Measurements from ENCODE around the gene PNPLA8.
"Not testable (repeated sequence)": the region's sequence is repeated elsewhere in the genome, so short reads cannot be mapped to it uniquely, and the experiment has no call there.

Gene PNPLA8

GRCh38 chr7:108529341-108529740 is 3.4 kb upstream of the PNPLA8 start:
- DNase-seq = no peak

DNA sequence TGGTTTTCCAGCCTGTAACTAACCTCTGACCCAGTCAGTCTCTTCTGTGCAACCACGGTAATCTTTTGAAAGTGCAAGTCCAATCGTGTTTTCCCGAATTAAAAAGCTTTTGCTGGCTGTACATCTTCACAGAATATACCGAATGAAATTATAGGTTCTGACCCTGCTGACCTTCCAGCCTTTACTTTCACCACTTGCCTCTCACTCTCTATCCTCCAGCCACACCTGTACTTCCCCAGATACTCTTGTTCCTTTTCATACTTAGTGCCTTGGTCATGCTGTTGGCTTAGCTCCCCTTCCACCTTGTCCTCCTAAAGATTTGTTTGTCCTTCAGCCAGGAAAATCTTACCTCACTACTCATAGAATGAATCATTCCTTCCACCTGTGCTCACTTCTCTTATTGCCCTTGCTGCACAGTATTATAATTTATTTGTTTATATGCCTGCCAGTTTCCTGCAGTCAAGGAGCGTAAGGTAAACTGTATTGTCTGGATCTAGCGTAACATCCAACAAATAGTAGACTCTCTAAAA is 2.3 kb upstream of the PNPLA8 start:
- no peak for DNase-seq

DNA sequence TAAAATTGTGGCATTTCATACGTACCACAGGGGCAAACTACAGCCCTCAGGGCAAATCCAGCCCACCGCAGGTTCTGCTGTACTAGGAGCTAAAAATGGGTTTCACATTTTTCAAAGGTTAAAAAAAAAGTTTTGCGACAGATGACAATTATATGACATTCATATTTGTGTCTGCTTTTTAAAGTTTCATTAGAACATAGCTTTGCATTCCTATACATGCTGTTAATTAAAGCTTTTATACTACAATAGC is 758 bp upstream of the PNPLA8 start:
- no peak for DNase-seq

DNA sequence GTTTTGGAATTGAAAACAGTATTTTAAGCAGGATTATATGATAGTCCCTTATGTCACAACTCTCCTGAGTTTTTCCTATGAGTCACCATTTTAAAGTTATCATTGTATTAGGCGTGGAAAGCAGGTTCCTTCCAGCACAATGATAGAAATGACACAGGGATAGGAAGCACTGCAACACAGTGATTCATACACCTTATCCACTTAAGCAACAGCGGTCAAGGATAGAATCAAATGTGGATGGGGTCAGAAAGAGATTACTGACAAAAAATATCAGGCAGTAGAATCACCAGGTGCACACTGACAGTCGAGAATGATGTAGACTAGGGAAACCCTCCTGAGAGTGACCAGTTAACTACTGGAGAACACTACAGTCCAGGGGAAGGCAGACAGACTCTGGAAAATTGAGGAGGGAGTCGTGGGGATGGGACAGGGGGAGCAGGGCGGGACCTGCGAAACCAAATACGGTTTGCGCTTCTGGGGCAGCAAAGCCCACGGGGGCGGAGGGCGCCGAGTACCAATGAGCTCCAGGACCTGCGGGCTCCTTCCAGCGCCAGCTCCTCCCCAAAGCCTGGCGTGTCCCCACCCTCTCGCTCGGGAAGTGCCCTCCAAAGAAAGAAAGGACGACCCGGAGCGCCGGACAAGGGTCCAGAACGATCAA is 479 bp downstream of the PNPLA8 start:
- DNase-seq = no peak

DNA sequence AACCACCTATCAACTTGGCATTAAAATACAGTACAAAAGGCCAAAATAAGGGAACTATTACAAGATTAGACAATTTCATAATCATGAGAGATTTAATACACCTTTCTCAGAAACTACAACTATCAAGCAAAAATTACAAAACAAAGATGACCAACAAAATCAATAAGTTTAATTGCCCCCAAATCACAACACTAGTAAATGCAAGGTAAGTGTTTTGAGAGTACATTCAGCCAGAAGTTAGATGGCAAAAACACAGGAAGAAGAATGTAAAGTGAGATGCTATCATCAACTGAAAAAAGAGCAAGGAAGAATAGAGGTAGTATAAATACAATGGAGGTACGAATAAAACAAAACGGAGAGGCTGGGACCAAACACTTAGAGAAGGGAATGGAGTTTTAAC is 3.2 kb downstream of the PNPLA8 start:
- no peak for DNase-seq

DNA sequence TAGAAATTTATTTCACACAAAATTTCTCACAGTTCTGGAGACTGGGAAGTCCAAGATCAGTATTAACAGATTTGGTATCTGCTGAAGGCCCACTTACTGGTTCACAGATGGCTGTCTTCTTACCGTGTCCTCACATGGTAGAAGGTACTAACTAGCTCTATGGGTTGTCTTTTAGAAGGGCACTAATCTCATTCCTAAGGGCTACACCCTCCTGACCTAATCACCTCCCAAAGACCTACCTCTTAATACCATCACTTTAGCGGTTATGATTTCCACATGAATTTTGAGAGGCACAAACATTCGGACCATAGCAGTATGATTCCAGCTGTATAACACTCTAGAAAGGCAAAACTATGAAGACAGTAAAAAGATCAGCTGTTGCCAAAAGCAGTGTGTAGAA is 8.0 kb downstream of the PNPLA8 start:
- no peak for DNase-seq

DNA sequence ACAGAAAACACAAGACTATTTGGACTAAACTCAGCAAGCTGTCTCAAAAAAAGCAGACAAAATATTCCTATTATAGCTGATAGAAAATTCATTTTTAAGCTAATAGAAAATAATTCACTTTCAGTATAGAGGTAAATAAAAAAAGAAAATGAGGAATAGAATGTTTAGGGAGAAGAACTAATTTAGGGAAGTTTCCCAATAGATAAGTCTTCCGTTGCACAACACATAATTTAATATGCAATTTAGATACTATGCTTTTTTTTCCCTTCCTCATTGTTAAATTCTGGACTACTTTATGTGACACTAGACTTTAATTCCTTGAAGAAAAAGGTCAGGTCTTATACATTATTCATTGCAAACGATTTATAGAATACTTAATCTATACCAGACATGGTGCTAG is 10.3 kb downstream of the PNPLA8 start:
- DNase-seq = no peak

GRCh38 chr7:108515013-108515412 is 10.9 kb downstream of the PNPLA8 start:
- no peak for DNase-seq

DNA sequence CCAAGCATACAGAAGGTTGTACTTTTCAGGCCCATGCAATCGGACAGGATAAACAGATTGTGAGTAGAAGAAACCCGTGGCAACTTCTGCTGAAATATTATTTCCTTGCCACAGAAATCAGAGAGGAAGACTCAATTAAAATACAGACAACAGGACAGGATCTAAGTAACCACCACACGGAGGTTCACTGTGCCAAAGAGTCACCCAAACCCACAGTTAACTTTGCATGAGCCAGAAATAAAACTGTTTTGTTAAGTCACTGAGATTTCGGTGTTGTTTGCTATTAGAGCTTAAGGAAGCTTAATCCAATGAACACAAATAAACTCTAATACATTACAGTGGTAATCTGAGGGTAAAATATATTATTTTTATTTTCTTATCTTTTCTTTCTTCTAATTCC is 14.0 kb downstream of the PNPLA8 start:
- no peak for DNase-seq

DNA sequence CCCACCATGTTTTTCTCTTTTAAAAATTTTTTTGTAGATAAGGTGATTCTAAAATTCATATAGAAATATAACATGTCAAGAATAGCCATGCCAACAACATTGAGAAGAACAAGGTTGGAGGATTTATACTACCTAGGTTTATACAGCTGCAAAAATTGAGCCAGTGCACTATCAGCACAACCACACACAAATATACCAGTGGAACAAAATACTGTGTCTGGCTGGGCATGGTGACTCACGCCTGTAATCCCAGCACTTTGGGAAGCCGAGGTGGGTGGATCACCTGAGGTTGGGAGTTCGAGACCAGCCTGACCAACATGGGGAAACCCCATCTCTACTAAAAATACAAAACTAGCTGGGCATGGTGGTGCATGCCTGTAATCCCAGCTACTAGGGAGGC is 21.4 kb downstream of the PNPLA8 start:
- DNase-seq = not testable (repeated sequence)

GRCh38 chr7:108503112-108504026 is 22.6 kb downstream of the PNPLA8 start:
- no peak for DNase-seq

- no peak for DNase-seq
Observed at GRCh38 chr7:108499566-108499965, 26.4 kb downstream of the PNPLA8 start.

DNA sequence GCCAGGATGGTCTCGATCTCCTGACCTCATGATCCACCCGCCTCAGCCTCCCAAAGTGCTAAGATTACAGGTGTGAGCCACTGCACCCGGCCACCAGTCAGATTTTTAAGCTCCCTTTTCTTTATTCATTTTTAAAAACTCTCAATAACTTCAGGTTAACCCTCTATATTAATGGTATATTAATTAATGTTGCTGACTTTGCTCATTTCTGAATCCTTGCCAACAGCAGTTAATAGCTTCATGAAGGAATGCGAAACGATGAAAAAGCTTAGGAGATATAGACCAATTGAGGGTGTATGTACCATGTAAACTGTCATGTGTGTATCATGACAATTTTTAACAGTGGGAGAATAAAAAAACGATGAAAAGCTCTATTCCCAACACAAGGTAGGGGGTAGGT is 27.5 kb downstream of the PNPLA8 start:
- DNase-seq = no peak

DNA sequence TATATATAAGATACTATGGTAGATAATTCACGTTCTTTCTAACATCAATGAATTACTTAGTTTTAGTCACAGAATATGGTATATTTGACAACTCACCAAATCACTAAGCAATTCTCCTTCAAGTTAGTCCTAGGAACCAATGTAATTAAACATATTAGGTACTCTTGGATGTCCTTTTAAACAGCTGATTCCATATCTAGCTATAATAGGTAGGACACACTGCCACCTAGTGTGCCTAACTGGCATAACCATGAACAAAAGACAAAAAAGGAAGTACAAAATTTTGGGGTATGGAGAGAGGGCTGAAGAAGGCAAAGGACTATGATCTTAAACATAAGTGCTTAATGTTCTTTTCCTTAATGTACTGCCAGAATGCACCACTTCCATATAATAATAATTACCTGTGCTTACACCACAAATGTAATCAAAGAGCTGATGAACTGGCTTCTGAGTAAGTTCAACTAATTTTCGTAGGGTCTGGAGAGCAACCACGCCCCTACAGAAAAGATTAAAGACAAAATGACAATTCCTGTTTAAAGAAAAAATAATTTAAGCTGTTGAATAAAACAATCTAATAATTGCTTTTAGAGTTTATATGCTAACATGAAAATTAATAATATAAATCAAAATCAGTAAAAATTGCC is 28.7 kb downstream of the PNPLA8 start:
- peak; percentile 38 for DNase-seq

- DNase-seq = no peak
Observed at GRCh38 chr7:108492742-108493141, 33.2 kb downstream of the PNPLA8 start.

DNA sequence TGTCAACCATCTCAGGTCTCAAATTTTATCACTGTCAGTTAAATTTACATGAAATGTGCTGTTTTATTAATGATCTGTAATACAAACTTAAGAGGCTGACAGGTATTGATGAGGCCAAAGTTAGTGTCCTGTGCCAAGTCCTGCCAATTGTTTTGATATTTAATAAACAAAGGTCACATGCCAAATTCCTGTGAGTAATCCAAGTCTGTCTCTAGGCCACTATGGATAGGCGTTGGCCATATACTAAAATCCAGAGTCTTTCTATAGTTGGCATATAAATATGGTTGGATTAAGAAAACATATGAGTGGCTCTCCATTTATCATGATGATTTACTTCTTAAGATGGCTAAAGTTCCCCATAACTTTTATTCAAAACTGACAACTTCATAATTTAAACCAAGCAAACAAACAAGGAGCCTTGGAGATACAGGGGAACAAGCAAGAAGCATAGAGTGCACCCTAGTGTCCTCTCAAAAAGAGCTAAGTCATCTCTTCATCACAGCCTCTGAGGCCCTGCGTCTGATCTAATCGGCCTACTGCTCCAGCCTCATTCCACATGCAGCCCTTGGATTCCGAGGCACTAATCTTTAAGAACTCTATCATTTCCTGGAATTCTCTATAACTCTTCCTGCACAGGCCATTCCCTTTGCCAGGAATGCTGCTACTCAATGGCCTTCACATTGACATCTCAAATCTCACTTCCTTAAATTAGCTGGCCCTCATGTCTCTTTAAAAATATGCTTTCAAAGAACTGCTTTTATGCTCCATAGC is 37.0 kb downstream of the PNPLA8 start:
- DNase-seq = no peak

GRCh38 chr7:108487646-108488045 is 38.3 kb downstream of the PNPLA8 start:
- DNase-seq = no peak

DNA sequence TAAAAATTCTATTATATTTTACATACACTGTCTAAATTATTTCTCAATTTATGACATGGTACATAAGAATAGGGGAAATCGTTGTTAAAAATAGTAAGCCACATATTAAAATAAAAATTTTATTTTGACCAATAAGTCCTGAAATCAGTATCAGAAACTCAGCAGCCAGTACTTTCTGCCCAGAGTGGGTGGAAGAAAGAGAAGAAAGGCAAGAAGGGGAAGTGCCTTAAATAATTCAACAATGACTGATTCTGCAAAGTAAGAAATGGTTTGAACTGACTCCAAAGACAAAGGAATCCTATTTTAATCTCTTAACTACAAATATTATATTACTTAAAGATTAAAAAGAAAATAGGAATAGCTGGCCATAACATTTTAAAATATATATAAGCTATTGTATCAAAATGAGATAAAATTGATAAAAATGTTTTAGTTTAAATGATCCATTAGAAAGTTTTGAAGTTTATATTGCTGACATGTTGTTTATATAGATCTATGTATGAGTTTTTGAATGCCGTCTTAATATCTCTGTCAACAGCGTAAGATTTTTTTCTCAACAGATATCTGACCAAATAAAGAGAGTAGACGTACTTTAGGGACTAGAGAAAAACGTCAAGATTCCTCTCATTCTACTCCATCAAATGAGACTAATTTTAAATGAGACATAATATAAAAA is 39.5 kb downstream of the PNPLA8 start:
- DNase-seq = no peak

DNA sequence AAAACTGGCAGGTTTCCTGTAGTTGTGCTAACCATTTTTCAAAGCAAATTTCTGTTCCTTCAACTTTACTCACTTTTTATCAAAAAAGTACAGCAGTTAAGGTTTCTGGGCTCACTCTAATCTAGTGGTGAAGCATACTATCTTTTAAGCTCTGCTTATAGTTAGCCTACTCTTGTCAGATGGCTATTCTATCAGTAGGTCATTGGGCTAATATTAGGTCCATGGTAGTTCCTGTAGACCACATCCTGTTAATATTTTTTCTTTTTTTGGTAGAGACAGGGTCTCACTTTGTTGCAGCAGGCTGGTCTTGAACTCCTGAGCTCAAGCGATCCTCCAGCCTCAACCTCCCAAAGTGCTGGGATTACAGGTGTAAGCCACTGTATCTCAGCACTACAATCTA is 41.8 kb downstream of the PNPLA8 start:
- no peak for DNase-seq

GRCh38 chr7:108480311-108480710 is 45.6 kb downstream of the PNPLA8 start:
- DNase-seq = no peak

GRCh38 chr7:108479751-108480150 is 46.2 kb downstream of the PNPLA8 start:
- no peak for DNase-seq

DNA sequence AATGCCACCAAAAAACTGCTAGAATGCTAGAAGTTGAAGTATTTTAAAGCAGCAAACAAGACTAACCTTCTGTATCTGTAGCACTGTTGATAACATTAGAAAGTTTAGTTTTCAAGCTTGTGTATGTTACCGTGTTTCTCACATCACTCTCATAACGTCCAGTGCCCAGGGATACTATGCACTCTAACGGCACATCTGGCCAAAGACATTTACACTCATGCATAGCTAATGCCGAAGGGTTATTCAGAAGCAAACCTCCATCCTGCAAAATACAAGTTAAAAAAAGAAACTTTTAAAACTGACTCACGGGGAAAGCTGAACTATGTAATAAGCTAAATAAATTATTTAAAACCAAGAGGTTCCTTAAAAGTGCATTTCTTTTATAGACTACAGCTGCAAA is 46.8 kb downstream of the PNPLA8 start:
- DNase-seq = no peak

- no peak for DNase-seq
Observed at GRCh38 chr7:108468246-108468645, 57.7 kb downstream of the PNPLA8 start.

All from activated CD4-positive, alpha-beta T cell treated with anti-CD3 and anti-CD28 coated beads, Interleukin-2, amount 50 U/mL, for 1 hour (primary cell).